ENCODE data around the gene RIBC1.

RIBC1 gene

DNA sequence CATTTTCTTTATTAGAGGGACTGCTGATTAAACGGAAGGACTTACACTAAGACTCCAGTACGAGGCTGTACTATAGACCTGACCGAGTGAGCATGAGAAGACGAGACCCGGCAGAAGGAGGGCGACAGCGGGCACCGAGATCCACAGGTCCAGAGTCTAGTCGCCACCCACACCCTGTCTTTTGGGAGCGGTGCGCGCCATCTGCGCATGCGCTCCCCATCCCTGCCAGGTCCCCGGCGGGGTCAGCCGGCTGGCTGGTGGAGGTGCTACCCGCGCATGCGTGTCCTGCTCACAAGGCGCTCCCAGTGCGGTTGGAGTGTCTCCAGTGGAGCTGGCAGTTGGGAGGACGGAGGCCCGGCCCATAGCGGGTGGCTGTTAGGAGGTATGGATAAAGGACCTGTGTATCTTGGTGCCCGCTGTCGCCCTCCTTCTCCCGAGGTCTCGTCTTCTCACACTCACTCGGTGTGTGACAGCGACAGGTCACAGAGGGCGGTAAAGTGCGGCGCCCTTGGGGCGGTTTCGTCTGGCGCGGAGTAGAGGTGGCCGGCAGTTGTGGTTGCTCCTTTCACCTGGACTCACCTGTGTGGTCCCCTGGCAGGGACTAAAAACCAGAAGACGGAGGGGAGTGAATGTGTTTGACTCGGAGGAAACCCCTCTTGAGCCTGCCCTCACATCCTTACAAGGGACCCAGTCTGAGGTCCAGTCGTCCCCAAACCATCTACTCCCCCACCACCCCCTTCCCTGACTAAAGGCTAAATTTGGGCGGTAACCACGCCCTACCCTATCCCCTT, 19.1 kb downstream of the RIBC1 start:
- ChIA-PET CTCF (interaction anchor here (1.0 to 3.9 kb wide), 3 partner anchors 17 to 129 kb away, joined by 3 to 17 read pairs (median 4); no protein-coding TSS in a partner anchor), POLR2A (interaction anchor here (1.0 to 3.5 kb wide), 4 partner anchors 14 to 160 kb away, joined by 3 to 36 read pairs (median 4); partner anchors contain the start of genes IQSEC2, RIBC1 and SMC1A)
- H3K4me1 ChIP-seq (ENCODE audit: control insufficient read depth, insufficient read depth, low read length), result peaks cover 3% of the 10 kb centered on the region; the same call in 1 of the 2 replicates
- no peaks in the 10 kb centered on the region; a peak in 1 of 3 replicates for H3K36me3 ChIP-seq (ENCODE audit: control insufficient read depth in 2 of 2, insufficient read depth in 1 of 2, low read length in 2 of 2)
- H3K9me3 ChIP-seq (ENCODE audit: control insufficient read depth, insufficient read depth, low read depth, low read length), result no peaks in the 10 kb centered on the region
- H3K27ac ChIP-seq (ENCODE audit: extremely low read depth, low read depth, low read length), result peak overlapping the region; percentile 61; the same call in 1 of the 2 replicates
- peak overlapping the region; percentile 48 for H3K4me3 ChIP-seq (ENCODE audit: low read depth, low read length)
- no peak for TF ChIP-seq ZNF596 (tag by site-specific recombination; IDR thresholded peaks at IDR 0.05)
- TF ChIP-seq SCRT1 (tag by site-specific recombination; IDR thresholded peaks at IDR 0.05; ENCODE audit: borderline replicate concordance), result peak; percentile 77; the same call in 1 of the 2 replicates
- TF ChIP-seq, protein P1, sequence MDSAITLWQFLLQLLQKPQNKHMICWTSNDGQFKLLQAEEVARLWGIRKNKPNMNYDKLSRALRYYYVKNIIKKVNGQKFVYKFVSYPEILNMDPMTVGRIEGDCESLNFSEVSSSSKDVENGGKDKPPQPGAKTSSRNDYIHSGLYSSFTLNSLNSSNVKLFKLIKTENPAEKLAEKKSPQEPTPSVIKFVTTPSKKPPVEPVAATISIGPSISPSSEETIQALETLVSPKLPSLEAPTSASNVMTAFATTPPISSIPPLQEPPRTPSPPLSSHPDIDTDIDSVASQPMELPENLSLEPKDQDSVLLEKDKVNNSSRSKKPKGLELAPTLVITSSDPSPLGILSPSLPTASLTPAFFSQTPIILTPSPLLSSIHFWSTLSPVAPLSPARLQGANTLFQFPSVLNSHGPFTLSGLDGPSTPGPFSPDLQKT (IDR thresholded peaks at IDR 0.05; ENCODE audit: borderline replicate concordance, low read depth, low read length), result no peak
- TF ChIP-seq ZEB2 (tag by site-specific recombination; IDR thresholded peaks at IDR 0.05), result peak; percentile 23; the same call in 1 of the 2 replicates
- no peak for TF ChIP-seq OSR2 (tag by site-specific recombination; IDR thresholded peaks at IDR 0.05)
- 0 out of 2 replicates have a peak, but pooled peaks have one; percentile 13 for TF ChIP-seq GLIS1 (tag by site-specific recombination; IDR thresholded peaks at IDR 0.05)
- TF ChIP-seq, protein P2, sequence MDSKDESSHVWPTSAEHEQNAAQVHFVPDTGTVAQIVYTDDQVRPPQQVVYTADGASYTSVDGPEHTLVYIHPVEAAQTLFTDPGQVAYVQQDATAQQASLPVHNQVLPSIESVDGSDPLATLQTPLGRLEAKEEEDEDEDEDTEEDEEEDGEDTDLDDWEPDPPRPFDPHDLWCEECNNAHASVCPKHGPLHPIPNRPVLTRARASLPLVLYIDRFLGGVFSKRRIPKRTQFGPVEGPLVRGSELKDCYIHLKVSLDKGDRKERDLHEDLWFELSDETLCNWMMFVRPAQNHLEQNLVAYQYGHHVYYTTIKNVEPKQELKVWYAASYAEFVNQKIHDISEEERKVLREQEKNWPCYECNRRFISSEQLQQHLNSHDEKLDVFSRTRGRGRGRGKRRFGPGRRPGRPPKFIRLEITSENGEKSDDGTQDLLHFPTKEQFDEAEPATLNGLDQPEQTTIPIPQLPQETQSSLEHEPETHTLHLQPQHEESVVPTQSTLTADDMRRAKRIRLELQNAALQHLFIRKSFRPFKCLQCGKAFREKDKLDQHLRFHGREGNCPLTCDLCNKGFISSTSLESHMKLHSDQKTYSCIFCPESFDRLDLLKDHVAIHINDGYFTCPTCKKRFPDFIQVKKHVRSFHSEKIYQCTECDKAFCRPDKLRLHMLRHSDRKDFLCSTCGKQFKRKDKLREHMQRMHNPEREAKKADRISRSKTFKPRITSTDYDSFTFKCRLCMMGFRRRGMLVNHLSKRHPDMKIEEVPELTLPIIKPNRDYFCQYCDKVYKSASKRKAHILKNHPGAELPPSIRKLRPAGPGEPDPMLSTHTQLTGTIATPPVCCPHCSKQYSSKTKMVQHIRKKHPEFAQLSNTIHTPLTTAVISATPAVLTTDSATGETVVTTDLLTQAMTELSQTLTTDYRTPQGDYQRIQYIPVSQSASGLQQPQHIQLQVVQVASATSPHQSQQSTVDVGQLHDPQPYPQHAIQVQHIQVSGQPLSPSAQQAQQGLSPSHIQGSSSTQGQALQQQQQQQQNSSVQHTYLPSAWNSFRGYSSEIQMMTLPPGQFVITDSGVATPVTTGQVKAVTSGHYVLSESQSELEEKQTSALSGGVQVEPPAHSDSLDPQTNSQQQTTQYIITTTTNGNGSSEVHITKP (tag by site-specific recombination; IDR thresholded peaks at IDR 0.05), result peak; percentile 53
- TF ChIP-seq, protein P3, sequence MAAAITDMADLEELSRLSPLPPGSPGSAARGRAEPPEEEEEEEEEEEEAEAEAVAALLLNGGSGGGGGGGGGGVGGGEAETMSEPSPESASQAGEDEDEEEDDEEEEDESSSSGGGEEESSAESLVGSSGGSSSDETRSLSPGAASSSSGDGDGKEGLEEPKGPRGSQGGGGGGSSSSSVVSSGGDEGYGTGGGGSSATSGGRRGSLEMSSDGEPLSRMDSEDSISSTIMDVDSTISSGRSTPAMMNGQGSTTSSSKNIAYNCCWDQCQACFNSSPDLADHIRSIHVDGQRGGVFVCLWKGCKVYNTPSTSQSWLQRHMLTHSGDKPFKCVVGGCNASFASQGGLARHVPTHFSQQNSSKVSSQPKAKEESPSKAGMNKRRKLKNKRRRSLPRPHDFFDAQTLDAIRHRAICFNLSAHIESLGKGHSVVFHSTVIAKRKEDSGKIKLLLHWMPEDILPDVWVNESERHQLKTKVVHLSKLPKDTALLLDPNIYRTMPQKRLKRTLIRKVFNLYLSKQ (tag by site-specific recombination; IDR thresholded peaks at IDR 0.05; ENCODE audit: borderline replicate concordance), result no peak
- TF ChIP-seq KLF8 (tag by site-specific recombination; IDR thresholded peaks at IDR 0.05), result no peak
- TF ChIP-seq MYNN (tag by site-specific recombination; IDR thresholded peaks at IDR 0.05; ENCODE audit: borderline replicate concordance), result no peak
- no peak for TF ChIP-seq ZFP69B (tag by site-specific recombination; IDR thresholded peaks at IDR 0.05)
- TF ChIP-seq, protein P4, sequence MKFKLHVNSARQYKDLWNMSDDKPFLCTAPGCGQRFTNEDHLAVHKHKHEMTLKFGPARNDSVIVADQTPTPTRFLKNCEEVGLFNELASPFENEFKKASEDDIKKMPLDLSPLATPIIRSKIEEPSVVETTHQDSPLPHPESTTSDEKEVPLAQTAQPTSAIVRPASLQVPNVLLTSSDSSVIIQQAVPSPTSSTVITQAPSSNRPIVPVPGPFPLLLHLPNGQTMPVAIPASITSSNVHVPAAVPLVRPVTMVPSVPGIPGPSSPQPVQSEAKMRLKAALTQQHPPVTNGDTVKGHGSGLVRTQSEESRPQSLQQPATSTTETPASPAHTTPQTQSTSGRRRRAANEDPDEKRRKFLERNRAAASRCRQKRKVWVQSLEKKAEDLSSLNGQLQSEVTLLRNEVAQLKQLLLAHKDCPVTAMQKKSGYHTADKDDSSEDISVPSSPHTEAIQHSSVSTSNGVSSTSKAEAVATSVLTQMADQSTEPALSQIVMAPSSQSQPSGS (tag by site-specific recombination; IDR thresholded peaks at IDR 0.05; ENCODE audit: low read depth), result no peak
- TF ChIP-seq ZNF24 (tag by site-specific recombination; IDR thresholded peaks at IDR 0.05), result no peak
- no peak for TF ChIP-seq KLF16 (tag by site-specific recombination; IDR thresholded peaks at IDR 0.05)
- TF ChIP-seq, protein P5, sequence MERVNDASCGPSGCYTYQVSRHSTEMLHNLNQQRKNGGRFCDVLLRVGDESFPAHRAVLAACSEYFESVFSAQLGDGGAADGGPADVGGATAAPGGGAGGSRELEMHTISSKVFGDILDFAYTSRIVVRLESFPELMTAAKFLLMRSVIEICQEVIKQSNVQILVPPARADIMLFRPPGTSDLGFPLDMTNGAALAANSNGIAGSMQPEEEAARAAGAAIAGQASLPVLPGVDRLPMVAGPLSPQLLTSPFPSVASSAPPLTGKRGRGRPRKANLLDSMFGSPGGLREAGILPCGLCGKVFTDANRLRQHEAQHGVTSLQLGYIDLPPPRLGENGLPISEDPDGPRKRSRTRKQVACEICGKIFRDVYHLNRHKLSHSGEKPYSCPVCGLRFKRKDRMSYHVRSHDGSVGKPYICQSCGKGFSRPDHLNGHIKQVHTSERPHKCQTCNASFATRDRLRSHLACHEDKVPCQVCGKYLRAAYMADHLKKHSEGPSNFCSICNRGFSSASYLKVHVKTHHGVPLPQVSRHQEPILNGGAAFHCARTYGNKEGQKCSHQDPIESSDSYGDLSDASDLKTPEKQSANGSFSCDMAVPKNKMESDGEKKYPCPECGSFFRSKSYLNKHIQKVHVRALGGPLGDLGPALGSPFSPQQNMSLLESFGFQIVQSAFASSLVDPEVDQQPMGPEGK (tag by site-specific recombination; IDR thresholded peaks at IDR 0.05), result no peak
- 0 out of 2 replicates have a peak, but pooled peaks have one; percentile 15 for TF ChIP-seq KLF9 (tag by site-specific recombination; IDR thresholded peaks at IDR 0.05; ENCODE audit: low read depth)
- no peak for TF ChIP-seq ZNF530 (tag by site-specific recombination; IDR thresholded peaks at IDR 0.05; ENCODE audit: low read depth)
- no peak for TF ChIP-seq ZNF544 (tag by site-specific recombination; IDR thresholded peaks at IDR 0.05)
- peak; percentile 42 for TF ChIP-seq SP2 (tag by site-specific recombination; IDR thresholded peaks at IDR 0.05)
- no peak for TF ChIP-seq ZNF324 (tag by site-specific recombination; IDR thresholded peaks at IDR 0.05)
- no peak for TF ChIP-seq TCF7L2 (IDR thresholded peaks at IDR 0.05; ENCODE audit: borderline replicate concordance, low read depth, low read length)
- peak; percentile 97 for TF ChIP-seq SCRT2 (tag by site-specific recombination; IDR thresholded peaks at IDR 0.05)
- TF ChIP-seq ZNF133 (tag by site-specific recombination; IDR thresholded peaks at IDR 0.05), result no peak
- TF ChIP-seq ZBTB20 (tag by site-specific recombination; IDR thresholded peaks at IDR 0.05), result no peak
- TF ChIP-seq ZNF777 (tag by site-specific recombination; IDR thresholded peaks at IDR 0.05; ENCODE audit: borderline replicate concordance), result no peak
- TF ChIP-seq GFI1B (tag by site-specific recombination; IDR thresholded peaks at IDR 0.05), result no peak
- no peak for TF ChIP-seq ZNF121 (tag by site-specific recombination; IDR thresholded peaks at IDR 0.05)
- TF ChIP-seq MEIS1 (CRISPR knock-in tag; IDR thresholded peaks at IDR 0.05; ENCODE audit: borderline replicate concordance), result no peak

Measured in HEK293 (cell line).